ENCODE data around the gene CCDC172.

DNA sequence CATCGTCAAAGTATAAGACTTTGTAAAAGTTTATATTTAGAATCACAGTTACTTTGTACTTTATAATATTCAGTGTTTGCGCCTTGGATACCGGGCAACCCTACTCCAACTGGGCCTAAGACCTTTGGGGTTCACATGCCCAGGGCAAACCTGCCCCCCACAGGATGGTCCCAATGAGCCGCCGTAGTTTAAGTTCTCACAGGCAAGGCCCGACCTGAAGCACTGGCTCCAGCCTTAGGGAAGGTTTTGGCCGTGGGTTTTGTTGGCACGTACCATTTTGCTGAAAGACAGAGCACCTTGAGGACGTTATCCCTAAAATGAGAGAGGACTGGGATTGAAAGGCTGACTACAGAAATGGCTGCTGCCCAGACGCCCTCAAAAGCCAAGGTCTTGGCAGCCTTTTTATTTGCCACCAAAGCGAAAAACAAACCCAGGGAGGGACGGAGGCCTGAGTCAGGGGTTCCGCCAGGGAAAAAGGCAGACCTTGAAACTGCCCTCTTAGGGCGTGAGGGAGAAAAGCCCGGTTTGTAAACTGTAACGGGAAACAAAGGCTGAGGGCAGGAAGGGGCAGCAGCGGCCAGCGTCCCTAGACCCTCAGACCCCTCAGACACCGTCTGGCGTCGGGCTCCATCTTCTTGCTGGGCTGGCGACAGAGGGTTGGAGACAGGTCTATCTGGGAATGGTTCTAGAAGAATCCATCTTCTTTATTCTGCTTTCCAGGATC, at the start of gene CCDC172:
- TF ChIP-seq, protein P1, sequence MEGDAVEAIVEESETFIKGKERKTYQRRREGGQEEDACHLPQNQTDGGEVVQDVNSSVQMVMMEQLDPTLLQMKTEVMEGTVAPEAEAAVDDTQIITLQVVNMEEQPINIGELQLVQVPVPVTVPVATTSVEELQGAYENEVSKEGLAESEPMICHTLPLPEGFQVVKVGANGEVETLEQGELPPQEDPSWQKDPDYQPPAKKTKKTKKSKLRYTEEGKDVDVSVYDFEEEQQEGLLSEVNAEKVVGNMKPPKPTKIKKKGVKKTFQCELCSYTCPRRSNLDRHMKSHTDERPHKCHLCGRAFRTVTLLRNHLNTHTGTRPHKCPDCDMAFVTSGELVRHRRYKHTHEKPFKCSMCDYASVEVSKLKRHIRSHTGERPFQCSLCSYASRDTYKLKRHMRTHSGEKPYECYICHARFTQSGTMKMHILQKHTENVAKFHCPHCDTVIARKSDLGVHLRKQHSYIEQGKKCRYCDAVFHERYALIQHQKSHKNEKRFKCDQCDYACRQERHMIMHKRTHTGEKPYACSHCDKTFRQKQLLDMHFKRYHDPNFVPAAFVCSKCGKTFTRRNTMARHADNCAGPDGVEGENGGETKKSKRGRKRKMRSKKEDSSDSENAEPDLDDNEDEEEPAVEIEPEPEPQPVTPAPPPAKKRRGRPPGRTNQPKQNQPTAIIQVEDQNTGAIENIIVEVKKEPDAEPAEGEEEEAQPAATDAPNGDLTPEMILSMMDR (IDR thresholded peaks at IDR 0.05): no peak
- no peak for TF ChIP-seq POLR2A (IDR thresholded peaks at IDR 0.05)
- TF ChIP-seq EP300 (IDR thresholded peaks at IDR 0.05): no peak

Data from tibial nerve (tissue), 4 donors.